HG02798 (cell line): Measurements from ENCODE around the gene MT2A.

Experiments used
- ATAC-seq: cut with Tn5 transposase; IDR thresholded peaks from one replicate; pipeline ENCODE4 v1.9.1; 2021; ENCODE audit warnings: mild to moderate bottlenecking; ENCODE audit not compliant: unreplicated experiment, poor library complexity

MT2A gene

DNA sequence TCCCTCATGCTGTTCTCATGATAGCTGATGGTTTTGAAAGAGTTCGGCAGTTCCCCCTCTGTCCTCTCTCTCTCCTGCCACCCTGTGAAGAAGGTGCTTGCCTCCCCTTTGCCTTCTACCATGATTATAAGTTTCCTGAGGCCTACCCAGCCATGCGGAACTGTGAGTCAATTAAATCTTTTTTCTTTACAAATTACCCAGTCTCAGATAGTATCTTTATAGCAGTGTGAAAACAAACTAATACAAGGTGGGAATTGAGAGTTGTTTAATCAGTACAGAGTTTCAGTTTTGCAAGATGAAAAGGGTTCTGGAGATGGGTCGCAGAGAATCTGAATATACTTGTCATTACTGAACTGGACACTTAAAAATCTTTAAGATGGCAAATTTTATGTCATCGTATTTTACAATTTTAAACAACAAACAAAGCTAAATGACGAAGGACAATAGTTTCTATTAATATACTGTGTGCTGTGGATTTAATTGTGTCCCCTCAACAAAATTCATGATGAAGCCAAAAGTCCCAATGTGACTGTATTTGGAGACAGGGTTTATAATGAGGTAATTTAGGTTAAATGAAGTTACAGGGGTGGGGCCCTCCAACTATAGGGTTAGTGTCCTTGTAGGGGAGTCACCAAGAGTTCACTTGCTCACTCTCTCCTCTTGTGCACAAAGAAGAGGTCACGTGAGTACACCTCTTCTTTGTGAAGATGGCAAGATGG lies 14.7 kb upstream of the MT2A start:
- ATAC-seq: no peak

DNA sequence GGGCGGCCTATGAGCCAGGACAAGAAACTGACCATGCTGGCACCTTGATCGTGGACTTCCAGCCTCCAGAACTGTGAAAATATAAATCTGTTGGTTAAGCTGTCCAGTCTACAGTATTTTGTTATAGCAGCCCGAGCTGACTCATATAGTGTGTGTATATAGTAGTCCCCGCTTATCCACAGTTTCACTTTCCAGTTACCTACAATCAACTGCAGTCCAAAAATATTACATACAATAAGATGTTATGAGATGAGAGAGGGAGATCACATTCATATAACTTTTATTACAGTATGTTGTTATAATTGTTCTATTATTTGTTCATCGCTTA lies 14.1 kb upstream of the MT2A start:
- no peak for ATAC-seq

DNA sequence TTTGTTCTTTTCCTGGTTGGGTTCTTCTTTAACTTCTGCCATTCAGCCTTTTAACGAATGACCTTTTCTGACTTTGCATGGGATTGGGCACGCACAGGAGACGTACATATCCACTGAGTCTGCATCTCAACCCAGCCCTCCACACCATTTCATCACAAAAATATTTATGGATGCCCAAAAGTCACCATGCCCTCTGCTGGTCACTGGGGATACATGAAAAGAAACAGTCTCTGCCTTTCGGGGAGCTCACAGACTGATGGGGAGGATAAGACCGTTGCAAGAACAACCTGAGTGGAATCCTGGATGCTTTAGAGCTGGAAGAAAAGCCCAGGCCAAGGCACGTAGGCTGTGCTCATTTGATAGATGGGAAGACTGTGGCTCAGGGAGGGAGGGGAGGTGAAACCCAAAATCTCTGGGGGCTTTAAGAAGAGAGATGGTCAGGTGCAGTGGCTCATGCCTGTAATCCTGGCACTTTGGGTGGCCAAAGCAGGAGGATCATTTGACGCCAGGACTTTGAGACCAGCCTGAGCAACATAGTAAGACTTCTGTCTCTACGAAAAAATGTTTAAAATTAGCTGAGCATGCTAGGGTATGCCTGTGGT lies 7.9 kb upstream of the MT2A start:
- ATAC-seq: no peak

DNA sequence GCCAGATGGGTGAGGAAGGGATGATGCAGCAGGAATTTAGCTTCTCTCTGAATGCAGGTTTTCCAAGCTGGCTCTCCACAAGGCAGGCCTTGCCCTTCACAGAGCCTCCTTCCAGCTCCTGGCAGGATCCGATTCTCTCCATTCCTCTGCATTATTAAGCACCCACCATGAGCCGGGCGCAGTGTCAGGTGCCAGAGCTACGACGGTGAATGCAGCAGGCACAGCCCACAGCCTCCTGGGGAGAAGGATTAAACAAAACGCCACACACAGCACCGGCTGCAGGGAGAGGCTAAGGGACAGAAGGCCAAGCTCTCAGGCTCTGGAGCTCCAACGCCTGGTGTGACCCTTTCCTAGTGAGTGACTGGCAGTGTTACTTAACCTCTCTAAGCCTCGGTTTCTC lies 7.1 kb upstream of the MT2A start:
- ATAC-seq: no peak

DNA sequence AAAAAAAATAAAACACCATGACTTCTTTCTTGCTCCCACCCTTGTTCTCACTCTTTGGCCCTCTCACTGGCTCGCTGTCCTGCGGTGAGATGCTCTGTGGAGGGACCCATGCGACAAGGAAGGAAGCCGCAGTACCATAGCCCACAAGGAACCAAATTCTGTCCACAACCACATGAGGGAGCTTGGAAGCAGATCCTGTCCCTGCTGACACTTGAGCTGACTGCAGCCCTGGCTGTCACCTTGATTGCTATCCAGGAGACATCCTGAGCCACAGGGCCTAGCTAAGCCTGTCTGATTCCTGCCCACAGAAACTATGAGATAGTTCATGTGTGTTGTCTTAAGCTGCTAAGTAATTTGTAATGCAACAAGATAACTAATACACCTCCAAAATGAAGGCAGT lies 4.8 kb upstream of the MT2A start:
- no peak for ATAC-seq

DNA sequence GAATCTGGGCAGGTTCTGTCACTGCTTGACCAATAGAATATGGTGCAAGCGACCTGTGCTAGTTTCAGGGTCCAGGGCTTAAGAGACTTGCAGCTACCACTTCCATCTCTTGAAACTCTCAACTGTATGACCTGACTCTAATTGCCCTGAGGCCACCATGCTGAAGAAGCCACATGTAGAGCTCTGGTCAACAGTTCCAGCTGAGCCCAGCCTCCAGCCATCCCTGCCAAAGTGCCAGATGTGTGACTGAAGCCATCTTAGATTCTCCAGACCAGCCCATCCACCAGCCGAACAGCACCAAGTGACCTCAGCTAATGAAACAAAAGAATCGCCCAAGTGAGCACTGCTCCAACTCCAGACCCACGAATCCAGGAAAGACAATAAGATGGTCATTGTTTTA lies 3.4 kb upstream of the MT2A start:
- no peak for ATAC-seq

DNA sequence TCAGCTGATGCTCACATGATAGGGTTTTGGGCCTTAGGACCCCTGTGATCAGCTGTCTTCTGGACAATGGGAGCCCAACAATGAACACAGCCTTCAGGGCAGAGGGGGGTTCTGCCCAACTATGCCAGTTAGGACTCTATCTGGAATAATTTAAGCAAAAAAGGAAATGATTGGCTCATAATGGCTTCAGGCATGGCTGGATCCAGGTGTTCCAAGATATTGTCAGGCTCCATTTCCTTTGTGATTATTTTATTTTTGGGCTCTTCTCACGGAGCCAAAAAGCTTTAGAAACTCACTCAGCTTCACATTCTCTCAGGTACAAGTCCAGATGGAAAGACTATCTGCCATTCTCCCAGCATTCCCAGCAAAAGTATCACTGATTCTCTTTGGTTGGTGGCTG lies 2.9 kb upstream of the MT2A start:
- no peak for ATAC-seq

DNA sequence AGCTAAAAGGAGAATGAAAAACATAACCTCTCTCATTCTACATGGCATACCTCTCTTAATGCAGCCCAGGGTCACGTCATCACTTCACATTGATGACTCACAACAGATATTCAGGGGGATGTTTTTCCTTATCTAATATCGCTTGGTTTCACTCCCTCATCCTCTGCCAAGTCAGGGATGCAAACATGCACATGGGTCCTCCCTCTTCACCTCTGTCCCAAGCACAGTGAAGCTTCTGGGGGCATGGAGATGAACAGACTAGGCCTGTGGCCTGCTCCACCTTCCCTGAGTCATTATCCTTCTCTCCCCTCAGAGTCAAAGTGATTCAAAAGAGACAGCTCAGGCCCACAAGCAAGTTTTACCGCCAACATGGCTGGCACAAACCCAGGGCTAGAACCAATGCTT lies 2.3 kb upstream of the MT2A start:
- ATAC-seq: no peak

DNA sequence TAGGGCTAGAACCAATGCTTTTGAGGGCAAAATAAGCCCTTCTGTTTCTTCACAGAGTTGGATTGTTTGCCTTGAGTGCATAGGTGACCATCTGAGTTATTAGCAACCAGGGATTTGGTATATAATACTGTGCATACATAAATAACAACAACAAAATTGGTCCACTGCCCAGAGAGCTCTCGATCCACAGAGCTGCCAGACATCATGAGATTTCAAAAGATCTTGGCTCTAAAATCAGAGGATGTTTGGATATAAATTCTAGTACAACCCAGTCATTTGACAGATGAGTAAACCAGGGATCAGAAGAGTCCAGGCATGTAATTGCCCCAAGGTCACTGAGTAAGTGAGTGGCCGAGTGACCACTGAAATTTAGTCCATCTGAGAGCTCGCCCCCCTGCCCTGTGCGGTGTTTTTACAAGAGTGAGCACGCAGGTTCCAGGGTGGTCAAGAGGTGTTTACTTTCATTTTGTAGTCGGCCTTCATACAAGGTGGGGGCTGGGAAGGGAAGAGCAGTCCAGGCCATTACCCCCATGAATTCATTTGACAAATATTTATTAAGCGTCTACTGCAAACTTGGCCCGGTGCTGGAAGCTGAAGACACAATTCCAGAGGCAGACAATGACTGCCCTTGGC lies 1.8 kb upstream of the MT2A start:
- no peak for ATAC-seq

DNA sequence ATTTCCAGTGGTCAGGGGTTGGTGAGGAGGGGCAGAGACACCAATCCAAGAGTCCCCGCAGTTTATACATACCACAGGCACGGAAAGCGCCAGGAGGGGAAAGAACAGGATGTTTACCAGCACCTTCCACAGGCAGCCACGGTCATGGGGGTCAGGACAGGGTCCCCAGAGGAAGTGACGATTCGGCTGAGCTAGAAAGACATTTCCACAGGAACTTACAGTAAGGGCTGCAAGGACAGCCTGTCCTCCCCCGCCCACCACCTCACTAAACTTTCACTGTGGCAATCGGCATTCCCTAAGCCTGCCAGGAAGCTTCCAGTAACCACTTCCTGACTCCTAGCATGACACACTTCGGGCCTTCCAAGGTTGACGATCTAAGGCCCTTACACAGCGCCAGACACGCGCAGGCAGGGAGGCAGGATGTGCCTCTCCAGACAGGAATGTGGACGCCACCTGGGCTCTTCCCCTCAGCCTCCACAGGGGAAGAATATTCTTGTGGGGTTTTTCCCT lies 1.2 kb upstream of the MT2A start:
- no peak for ATAC-seq

DNA sequence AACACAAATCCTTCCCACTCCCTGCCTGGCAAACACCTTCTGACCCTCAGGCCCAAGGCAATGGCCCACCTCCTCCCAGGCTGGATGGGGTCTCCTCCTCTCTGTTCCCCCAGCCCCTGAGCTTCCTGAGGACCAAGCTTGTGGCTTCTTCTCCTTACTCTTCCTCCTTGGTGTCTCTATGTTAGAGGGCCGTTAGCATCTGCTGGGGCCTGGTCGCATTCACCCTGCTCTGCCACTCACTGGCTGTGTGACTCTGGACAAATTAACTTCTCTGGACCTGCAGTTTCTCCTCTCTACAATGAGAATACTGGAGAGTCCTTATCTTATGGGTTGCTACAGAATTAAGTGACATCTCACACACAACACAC lies 725 bp upstream of the MT2A start:
- no peak for ATAC-seq

DNA sequence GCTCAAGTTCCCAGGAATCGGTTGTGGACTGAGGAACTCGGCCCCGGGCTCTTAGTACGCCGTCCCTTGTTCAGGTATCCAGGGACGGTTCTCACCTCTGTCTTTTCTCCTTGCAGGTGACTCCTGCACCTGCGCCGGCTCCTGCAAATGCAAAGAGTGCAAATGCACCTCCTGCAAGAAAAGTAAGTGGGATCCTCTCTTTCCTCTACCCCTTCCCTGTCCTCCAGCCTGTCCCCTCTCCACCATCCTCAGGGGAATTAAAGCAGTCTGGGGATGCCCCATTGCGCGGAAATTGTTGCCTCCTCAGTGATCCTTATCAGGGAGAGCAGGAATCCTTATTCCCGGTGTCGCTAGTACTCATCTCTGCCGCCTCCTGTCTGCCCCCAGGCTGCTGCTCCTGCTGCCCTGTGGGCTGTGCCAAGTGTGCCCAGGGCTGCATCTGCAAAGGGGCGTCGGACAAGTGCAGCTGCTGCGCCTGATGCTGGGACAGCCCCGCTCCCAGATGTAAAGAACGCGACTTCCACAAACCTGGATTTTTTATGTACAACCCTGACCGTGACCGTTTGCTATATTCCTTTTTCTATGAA lies 585 bp downstream of the MT2A start:
- ATAC-seq: no peak

DNA sequence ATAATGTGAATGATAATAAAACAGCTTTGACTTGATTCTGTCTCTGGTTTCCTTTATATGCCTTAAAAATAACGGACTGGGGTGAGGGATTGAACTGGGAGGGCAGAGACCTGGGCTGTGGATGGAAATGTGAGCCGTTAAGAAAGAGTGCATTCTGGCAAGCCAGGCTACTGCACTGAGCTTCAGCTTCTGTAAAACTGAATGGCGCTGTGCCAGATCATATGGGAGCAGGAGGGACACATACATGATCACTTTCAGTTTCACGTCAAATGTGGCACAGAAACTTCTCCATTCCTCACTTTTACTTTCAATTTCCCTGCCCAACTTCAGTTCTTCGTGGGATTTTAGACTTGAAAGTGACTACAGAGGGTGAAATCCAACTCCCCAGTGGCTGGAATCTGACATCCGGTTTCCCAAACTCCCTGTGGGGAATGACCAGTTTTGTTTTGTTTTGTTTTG lies 1.1 kb downstream of the MT2A start:
- ATAC-seq: peak; percentile 27

DNA sequence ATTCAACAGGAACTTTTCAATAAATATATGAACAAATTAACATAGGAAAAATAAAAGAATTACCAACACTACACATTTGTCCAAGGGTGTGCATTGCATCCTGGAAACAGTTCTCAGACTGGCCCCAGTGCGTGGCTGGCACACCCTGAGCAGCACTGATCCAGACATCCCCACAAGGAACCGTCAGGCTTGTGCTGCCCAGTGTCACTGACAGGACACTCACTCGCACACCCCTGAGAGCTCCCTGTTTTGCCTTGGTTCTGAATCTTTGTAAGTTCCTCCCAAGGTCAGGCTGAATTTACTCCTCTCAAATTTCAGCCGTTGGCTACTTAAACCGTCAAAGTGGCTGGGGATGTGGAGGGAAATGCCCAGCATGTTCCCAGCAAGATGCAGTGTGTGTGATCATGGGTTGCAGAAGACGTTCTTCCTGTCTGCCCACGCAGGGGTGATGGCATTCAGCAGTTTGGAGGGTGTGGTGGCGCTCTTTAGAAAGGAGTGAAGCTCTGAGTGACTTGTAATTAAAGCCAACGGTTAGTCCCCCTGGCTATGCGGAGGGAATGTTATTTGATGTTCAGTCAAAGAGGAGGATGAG lies 1.7 kb downstream of the MT2A start:
- peak; percentile 25 for ATAC-seq

DNA sequence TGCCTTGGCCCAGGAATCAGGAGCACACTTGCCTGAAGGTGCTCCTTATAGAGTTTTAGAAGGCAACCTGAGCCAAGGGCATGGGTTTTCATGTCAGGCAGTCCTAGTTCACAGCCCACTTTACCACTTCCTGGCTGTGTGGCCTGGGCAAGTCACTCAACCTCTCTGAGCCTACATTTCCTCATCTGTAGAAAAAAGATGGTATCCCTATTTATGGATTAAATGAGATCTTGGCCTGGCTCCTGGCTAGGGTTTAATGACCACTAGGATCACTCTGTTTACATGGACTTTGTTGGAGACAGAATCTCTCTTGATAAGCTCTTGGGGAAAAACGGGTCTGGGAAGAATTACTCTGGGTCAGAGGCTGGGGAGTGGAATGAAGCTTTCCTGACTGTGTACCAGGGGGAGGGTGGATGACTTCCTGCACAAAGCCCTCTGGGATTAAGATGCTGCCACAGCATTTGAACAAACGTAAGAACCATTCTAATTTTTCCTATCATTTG lies 2.3 kb downstream of the MT2A start:
- no peak for ATAC-seq

DNA sequence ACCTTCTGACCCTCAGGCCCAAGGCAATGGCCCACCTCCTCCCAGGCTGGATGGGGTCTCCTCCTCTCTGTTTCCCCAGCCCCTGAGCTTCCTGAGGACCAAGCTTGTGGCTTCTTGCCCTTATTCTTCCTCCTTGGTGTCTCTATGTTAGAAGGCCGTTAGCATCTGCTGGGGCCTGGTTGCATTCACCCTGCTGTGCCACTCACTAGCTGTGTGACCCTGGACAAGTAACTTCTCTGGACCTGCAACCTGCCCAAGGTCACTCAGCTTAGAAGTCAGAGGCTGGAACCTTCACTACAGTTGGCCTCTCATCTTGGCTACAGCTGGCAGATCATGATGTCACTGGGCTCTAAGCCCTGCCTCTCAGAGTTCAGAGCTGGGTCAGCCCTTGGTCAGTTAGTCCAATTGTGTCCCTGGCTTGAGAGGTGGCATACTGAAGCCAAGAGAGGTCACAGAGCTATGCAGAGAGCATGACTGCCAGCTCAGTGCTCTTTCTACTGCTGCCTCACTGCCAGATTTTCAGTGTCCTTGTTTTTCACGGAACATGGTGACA lies 3.0 kb downstream of the MT2A start:
- ATAC-seq: no peak

DNA sequence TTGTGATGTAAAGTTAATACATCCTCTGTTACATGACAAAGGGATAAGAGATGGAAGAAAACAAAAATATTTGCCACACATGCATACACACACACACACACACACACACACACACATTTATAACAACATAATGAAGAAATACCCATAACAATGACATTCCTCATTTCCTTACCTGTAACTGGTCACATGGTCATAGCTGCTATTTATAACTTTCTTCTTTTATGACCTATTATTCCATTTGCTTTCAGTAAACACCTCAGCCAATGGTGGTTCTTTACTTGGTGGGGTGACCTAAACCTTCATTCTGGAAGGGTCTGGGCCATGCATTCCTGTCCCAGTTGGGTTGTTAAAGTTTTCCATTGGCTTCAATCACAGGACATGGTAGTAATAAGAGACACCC lies 5.3 kb downstream of the MT2A start:
- ATAC-seq: no peak

DNA sequence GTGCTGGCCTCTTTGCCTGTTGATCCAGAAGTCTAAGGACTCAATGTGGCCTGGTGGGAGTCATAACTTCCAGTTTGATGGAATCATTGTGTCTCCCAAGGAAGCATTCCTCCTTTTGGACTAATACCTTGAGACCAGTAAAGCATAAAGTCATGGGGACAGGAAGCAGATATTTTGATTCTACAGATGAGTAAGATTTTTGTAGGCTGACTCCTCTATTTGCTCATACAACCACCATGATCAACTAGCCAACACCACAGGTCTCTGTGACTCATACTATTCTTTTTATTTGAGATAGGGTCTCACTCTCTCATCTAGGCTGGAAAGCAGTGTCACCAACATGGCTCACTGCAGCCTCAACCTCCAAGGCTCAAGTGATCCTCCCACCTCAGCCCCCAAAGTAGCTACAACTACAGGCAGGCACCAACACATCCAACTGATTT lies 6.2 kb downstream of the MT2A start:
- no peak for ATAC-seq

DNA sequence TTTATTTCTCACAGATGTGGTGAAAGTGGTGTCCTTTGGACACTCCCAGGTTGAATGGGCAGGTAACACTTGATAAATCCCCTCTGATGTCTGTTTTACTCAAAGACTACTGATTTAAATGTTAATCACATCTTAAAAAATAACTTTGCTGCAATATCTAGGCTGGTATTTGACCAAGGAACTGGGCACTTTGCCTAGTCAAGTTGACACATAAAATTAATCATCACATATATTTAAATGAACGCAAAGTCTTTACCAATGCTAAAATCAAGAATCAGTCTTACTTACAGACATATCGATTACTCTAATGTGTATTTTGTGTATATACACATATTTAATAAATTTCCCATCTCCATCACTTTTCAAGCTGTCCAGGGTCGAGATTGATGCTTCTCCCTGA lies 7.0 kb downstream of the MT2A start:
- ATAC-seq: no peak

DNA sequence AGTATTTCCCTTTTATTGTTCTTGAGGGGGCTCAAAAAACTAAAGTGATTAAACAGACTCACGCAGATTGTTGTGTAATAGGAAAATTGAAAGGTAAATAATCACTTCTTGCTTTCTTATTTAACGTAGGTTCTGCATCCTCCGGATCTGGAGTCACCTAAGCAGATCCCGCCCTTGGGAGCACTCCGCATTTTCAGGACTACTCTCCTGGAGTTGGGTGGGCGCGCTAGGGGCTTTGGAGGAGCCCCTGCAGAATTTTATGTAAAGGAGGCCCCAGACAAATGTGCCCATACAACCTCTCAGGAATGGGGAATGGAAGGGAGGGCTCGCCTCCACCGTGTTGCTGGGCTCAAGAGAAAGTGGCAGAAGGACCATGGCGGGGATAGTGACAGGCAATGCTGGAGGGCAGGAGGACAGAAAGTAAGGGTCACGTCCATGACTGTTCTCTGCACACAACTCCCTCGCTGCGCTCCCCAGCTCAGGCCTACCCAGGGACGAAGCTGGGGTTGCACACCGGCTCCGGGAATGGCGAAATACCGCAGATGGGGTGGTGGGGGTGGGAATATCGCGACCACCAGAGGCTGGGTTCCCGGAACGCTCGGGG lies 8.3 kb downstream of the MT2A start:
- no peak for ATAC-seq
